GM21723 (cell line): ENCODE results near the gene CORIN.

Experiments used
- ATAC-seq: cut with Tn5 transposase; IDR thresholded peaks from one replicate; pipeline ENCODE4 v1.9.1; 2021; ENCODE audit warnings: mild to moderate bottlenecking, moderate library complexity; ENCODE audit not compliant: unreplicated experiment

Gene CORIN

GRCh38 chr4:47831026-47831679, 6.7 kb downstream of the CORIN start:
- no peak for ATAC-seq

- ATAC-seq = no peak
These were observed 7.4 kb downstream of the CORIN start for GRCh38 chr4:47830265-47831025.

- ATAC-seq = no peak
These were observed 8.4 kb downstream of the CORIN start for GRCh38 chr4:47829438-47829837.

- ATAC-seq = no peak
These were observed 10.4 kb downstream of the CORIN start for GRCh38 chr4:47827343-47828047.

- peak; percentile 80 for ATAC-seq
These were observed 13.0 kb downstream of the CORIN start for GRCh38 chr4:47824840-47825239.

GRCh38 chr4:47819178-47819577, 18.7 kb downstream of the CORIN start:
- no peak for ATAC-seq

- ATAC-seq = no peak
These were observed 20.6 kb downstream of the CORIN start for GRCh38 chr4:47817275-47817674.

- no peak for ATAC-seq
These were observed 21.1 kb downstream of the CORIN start for GRCh38 chr4:47816748-47817147.

- ATAC-seq = no peak
These were observed 23.1 kb downstream of the CORIN start for GRCh38 chr4:47814618-47815295.

GRCh38 chr4:47809654-47810203, 28.1 kb downstream of the CORIN start:
- no peak for ATAC-seq

- ATAC-seq = no peak
These were observed 33.3 kb downstream of the CORIN start for GRCh38 chr4:47804598-47804997.

GRCh38 chr4:47801481-47802002, 36.3 kb downstream of the CORIN start:
- ATAC-seq = no peak

- ATAC-seq = no peak
These were observed 39.7 kb downstream of the CORIN start for GRCh38 chr4:47798165-47798564.

- ATAC-seq = no peak
These were observed 45.9 kb downstream of the CORIN start for GRCh38 chr4:47791965-47792364.

GRCh38 chr4:47790105-47790504, 47.8 kb downstream of the CORIN start:
- ATAC-seq = no peak

GRCh38 chr4:47788126-47788525, 49.7 kb downstream of the CORIN start:
- no peak for ATAC-seq

GRCh38 chr4:47786958-47787370, 50.9 kb downstream of the CORIN start:
- peak; percentile 62 for ATAC-seq

- ATAC-seq = no peak
These were observed 52.7 kb downstream of the CORIN start for GRCh38 chr4:47785153-47785552.

- no peak for ATAC-seq
These were observed 53.6 kb downstream of the CORIN start for GRCh38 chr4:47784222-47784621.

- ATAC-seq = no peak
These were observed 61.5 kb downstream of the CORIN start for GRCh38 chr4:47776353-47776752.

- ATAC-seq = no peak
These were observed 63.8 kb downstream of the CORIN start for GRCh38 chr4:47774079-47774478.
